HepG2 (cell line): ENCODE results near the gene KLHL18.

Experiments
- FIP1L1 ChIP-seq: fragments of 200-400 bp; formaldehyde crosslinking; IDR thresholded peaks from 2 replicates; pipeline ENCODE4 v1.6.1; 2018; ENCODE audit warnings: low read depth, mild to moderate bottlenecking, low read length, moderate library complexity, borderline replicate concordance; ENCODE audit not compliant: insufficient read depth
- FOXJ3 ChIP-seq: sonication (generic); formaldehyde crosslinking; IDR thresholded peaks from 2 replicates; pipeline ENCODE4 v1.4.0; 2020; ENCODE audit warnings: missing genetic modification reagents, mild to moderate bottlenecking, borderline replicate concordance
- HES4 ChIP-seq: sonication (generic); formaldehyde crosslinking; IDR thresholded peaks from 2 replicates; pipeline ENCODE4 v1.9.0; 2021; ENCODE audit warnings: mild to moderate bottlenecking, missing genetic modification reagents, borderline replicate concordance
- KLF16 ChIP-seq, 2 experiments: sonication (generic) in 1 of 2; formaldehyde crosslinking in 1 of 2; IDR thresholded peaks; 2 replicates each; pipeline versions ENCODE4 v1.6.1 to v1.8.0; 2016 to 2023; ENCODE audit warnings: missing genetic modification reagents in 2 of 2, missing compliant biosample characterization in 1 of 2
- MAFG ChIP-seq: sonication (generic); formaldehyde crosslinking; IDR thresholded peaks from 2 replicates; pipeline ENCODE4 v1.5.1; 2020; ENCODE audit warnings: mild to moderate bottlenecking, missing genetic modification reagents
- MZF1 ChIP-seq: sonication (generic); formaldehyde crosslinking; IDR thresholded peaks from 2 replicates; pipeline ENCODE4 v1.8.1; 2023; ENCODE audit warnings: mild to moderate bottlenecking, missing genetic modification reagents, borderline replicate concordance
- NR3C1 ChIP-seq: sonication (generic); formaldehyde crosslinking; IDR thresholded peaks from 2 replicates; pipeline ENCODE4 v1.4.0; 2020; ENCODE audit warnings: missing genetic modification reagents
- SAP130 ChIP-seq: IDR thresholded peaks from 2 replicates; pipeline ENCODE4 v1.6.1; 2016; ENCODE audit warnings: low read depth
- SP140L ChIP-seq: sonication (generic); formaldehyde crosslinking; IDR thresholded peaks from 2 replicates; pipeline ENCODE4 v1.4.0; 2020; ENCODE audit warnings: missing genetic modification reagents, borderline replicate concordance
- ZNF274 ChIP-seq: sonication (generic); formaldehyde crosslinking; IDR thresholded peaks from 2 replicates; pipeline ENCODE4 v1.5.1; 2020; ENCODE audit warnings: mild to moderate bottlenecking, missing genetic modification reagents
- TF ChIP-seq, protein P1 (sequence below): sonication (generic); formaldehyde crosslinking; IDR thresholded peaks from 2 replicates; pipeline ENCODE4 v1.5.0; 2020; ENCODE audit warnings: mild to moderate bottlenecking, missing genetic modification reagents, moderate library complexity
- TF ChIP-seq, protein P2 (sequence below): sonication (generic); formaldehyde crosslinking; conservative IDR thresholded peaks from 2 replicates; pipeline ENCODE4 v1.8.1; 2023; ENCODE audit warnings: missing genetic modification reagents
- TF ChIP-seq, protein P3 (sequence below): sonication (generic); formaldehyde crosslinking; IDR thresholded peaks from 2 replicates; pipeline ENCODE4 v1.8.1; 2023; ENCODE audit warnings: missing genetic modification reagents, inconsistent platforms, borderline replicate concordance

DNA sequence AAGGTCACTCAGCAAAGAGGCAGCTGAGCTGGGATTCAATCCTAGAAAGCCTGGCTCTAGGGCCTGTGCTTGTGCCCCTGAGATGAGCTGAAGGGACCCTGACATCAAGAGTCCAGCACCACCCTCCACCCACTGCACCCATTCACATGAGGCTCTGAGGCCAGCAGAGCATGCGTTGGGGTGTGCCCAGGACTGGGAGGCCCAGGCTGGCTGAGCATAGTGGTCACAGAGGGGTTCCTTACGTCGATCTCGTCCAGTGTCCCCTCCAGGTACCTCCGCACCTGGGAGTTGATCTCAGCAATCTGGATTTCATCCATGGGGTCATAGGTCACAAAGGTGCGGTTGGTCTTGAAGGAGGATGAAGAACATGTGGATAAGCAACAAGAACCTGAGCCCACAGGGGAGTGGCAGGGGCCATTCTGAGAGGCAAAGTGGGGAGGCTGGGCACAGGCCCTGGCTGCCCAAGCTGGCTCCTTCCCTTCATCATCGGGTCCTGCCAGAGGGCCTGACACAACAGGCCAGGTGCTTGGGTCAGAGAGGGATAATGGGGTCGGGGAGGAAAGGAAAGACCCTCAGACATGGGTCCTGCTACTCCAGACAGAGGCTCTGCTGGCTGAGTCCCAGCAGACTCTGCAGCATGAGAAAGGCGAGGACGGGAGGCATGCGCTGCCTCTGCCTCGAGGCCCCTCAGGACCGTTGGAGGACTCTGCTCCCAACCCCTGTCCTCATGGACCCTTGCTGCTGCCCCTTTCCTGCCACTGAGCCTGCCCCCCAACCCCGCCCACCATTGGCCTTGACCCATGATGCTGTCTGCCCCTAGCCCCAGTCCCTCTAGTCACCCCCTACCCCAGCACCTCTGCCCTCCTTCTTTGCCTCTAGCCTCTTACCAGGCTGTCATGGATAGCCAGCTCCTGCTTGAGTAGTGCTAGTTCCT, 35.3 kb upstream of the KLHL18 start:
- TF ChIP-seq, protein P1, sequence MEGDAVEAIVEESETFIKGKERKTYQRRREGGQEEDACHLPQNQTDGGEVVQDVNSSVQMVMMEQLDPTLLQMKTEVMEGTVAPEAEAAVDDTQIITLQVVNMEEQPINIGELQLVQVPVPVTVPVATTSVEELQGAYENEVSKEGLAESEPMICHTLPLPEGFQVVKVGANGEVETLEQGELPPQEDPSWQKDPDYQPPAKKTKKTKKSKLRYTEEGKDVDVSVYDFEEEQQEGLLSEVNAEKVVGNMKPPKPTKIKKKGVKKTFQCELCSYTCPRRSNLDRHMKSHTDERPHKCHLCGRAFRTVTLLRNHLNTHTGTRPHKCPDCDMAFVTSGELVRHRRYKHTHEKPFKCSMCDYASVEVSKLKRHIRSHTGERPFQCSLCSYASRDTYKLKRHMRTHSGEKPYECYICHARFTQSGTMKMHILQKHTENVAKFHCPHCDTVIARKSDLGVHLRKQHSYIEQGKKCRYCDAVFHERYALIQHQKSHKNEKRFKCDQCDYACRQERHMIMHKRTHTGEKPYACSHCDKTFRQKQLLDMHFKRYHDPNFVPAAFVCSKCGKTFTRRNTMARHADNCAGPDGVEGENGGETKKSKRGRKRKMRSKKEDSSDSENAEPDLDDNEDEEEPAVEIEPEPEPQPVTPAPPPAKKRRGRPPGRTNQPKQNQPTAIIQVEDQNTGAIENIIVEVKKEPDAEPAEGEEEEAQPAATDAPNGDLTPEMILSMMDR (CRISPR knock-in tag): no peak
- TF ChIP-seq SP140L (CRISPR knock-in tag): no peak
- no peak for TF ChIP-seq KLF16 (CRISPR knock-in tag; IDR thresholded peaks at IDR 0.05)
- TF ChIP-seq FOXJ3 (CRISPR knock-in tag): no peak
- no peak for TF ChIP-seq NR3C1 (CRISPR knock-in tag)
- no peak for TF ChIP-seq FIP1L1
- no peak for TF ChIP-seq SAP130 (CRISPR knock-in tag)
- TF ChIP-seq MAFG (CRISPR knock-in tag): no peak
- TF ChIP-seq, protein P2, sequence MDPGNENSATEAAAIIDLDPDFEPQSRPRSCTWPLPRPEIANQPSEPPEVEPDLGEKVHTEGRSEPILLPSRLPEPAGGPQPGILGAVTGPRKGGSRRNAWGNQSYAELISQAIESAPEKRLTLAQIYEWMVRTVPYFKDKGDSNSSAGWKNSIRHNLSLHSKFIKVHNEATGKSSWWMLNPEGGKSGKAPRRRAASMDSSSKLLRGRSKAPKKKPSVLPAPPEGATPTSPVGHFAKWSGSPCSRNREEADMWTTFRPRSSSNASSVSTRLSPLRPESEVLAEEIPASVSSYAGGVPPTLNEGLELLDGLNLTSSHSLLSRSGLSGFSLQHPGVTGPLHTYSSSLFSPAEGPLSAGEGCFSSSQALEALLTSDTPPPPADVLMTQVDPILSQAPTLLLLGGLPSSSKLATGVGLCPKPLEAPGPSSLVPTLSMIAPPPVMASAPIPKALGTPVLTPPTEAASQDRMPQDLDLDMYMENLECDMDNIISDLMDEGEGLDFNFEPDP (CRISPR knock-in tag): no peak
- no peak for TF ChIP-seq MZF1 (CRISPR knock-in tag)
- no peak for TF ChIP-seq HES4 (CRISPR knock-in tag)
- TF ChIP-seq ZNF274 (CRISPR knock-in tag): no peak
- TF ChIP-seq, protein P3, sequence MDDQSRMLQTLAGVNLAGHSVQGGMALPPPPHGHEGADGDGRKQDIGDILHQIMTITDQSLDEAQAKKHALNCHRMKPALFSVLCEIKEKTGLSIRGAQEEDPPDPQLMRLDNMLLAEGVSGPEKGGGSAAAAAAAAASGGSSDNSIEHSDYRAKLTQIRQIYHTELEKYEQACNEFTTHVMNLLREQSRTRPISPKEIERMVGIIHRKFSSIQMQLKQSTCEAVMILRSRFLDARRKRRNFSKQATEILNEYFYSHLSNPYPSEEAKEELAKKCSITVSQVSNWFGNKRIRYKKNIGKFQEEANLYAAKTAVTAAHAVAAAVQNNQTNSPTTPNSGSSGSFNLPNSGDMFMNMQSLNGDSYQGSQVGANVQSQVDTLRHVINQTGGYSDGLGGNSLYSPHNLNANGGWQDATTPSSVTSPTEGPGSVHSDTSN: no peak
